GM12874 (cell line): ENCODE results near the gene EMC1.

Experiments
- TF ChIP-seq, protein P1 (sequence below): IDR thresholded peaks from 2 replicates; pipeline ENCODE4 v1.5.1; 2011; ENCODE audit warnings: low read depth, mild to moderate bottlenecking, control low read depth, low read length, moderate library complexity; ENCODE audit not compliant: insufficient read depth

The EMC1 gene

DNA sequence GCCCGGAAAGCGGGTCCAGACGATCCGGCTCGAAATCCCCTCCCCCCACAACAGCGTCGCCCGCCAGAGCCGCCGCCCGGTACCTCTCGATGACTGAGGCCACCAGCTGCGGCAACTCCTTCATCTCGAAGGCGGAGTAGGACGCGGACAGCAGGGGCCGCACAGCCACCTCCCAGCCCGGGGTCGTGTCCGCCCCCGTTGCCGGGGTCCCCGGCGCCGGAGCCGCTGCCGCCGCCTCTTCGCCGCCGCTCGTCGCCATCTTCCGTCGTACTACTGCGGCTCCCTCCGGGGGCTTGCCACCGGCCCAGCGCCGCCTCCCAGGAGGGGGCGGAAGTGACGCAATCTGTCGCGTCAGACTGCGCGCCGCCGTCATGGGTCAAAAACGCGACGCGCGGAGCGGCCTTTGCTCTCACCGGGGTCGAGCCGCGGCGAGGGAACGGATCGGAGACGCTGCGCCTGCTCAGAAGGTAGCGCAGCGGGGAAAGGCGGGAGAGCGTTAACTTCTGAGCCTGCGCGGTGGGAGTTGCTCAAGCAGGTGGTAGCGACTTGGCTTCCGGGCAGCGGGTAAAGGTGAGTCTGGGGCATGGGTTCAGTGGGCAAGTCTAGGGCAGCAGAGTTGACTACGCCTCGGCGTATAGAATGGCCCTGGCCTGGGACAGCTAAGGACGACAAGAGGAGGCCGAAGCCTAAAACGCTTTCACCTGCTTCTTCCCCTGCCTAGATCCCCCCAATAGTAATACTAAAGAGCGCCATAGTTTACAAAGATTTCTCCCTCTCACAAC lies 41.1 kb downstream of the EMC1 start, which contains the start of gene UBR4:
Gene UBR4, minus strand, starts transcription at position 277 of the 782 bp plus-strand sequence. Its CDS starts 18 bp downstream, at position 259.
- TF ChIP-seq, protein P1, sequence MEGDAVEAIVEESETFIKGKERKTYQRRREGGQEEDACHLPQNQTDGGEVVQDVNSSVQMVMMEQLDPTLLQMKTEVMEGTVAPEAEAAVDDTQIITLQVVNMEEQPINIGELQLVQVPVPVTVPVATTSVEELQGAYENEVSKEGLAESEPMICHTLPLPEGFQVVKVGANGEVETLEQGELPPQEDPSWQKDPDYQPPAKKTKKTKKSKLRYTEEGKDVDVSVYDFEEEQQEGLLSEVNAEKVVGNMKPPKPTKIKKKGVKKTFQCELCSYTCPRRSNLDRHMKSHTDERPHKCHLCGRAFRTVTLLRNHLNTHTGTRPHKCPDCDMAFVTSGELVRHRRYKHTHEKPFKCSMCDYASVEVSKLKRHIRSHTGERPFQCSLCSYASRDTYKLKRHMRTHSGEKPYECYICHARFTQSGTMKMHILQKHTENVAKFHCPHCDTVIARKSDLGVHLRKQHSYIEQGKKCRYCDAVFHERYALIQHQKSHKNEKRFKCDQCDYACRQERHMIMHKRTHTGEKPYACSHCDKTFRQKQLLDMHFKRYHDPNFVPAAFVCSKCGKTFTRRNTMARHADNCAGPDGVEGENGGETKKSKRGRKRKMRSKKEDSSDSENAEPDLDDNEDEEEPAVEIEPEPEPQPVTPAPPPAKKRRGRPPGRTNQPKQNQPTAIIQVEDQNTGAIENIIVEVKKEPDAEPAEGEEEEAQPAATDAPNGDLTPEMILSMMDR, result no peak

GRCh38 chr1:19209439-19209989 lies 41.8 kb downstream of the EMC1 start:
- TF ChIP-seq, protein P1, result no peak

DNA sequence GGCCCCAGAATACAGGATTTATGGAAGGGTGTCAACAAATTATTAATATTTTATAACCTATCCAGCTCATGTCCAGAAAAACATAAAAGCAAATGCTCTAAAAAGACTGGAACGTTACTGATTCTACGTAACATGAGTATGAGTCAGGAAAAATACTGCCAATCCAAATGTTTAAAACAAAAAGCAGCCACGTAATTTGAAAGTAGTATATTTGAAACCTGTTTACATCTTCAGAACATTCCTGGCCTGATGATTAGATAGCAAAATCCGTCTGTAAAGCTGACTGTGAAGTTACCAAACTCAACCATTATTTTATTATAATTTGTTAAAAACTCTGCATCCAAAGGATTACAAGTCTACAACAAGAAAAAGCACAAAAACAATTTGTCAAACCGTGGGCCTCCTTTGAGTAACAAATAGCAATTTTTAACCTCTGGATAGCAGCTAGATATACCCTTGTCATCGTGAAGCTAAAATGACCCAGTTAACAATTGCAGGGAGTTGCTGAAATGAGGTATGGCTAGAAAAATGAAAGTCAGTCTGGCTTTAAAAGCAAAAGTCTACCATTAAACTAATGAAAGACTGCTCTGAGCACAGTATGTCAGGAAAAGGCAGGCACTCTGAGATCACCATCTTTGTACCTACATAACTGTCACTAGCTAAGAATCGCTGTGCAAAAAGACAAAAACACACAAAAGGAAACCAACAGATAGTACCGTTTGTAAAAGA lies 42.5 kb downstream of the EMC1 start:
- TF ChIP-seq, protein P1, result no peak

GRCh38 chr1:19206947-19207346 lies 44.4 kb downstream of the EMC1 start:
- TF ChIP-seq, protein P1, result no peak

- TF ChIP-seq, protein P1, result no peak
Measured at GRCh38 chr1:19205845-19206244, 45.5 kb downstream of the EMC1 start.

DNA sequence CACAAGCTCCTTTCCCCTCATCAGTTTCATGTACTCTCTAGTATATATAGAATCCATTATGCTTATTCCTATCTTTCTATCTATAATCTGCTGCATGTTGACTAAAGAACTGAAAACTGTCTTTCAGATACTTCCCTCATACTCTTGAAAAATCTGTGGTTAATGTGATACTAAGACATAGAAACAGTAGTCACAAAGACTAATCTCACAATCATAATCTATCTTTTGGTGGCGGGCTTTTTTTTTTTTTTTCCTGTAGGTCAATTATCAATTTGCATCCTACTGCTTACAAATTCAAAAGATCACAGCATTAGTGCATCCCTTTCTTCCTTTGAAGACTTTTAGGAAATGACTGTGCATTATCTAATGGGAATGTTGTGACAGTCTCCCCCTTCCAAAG lies 45.9 kb downstream of the EMC1 start:
- TF ChIP-seq, protein P1, result no peak
